GM12873 (cell line): ENCODE measurements around the gene SCN2B.

ENCODE experiments used
- TF ChIP-seq, protein P1 (sequence below): IDR thresholded peaks from 2 replicates; pipeline ENCODE4 v1.5.1; 2012; ENCODE audit warnings: low read depth, mild to moderate bottlenecking, moderate library complexity, low read length, control low read depth; ENCODE audit not compliant: insufficient read depth; ENCODE audit errors: missing control alignments

SCN2B gene

GRCh38 chr11:118175993-118176777 is at the start of gene SCN2B:
TSS of gene SCN2B (minus strand) at chr11:118176639. CDS start at chr11:118176431, 208 bp downstream.
- TF ChIP-seq, protein P1, sequence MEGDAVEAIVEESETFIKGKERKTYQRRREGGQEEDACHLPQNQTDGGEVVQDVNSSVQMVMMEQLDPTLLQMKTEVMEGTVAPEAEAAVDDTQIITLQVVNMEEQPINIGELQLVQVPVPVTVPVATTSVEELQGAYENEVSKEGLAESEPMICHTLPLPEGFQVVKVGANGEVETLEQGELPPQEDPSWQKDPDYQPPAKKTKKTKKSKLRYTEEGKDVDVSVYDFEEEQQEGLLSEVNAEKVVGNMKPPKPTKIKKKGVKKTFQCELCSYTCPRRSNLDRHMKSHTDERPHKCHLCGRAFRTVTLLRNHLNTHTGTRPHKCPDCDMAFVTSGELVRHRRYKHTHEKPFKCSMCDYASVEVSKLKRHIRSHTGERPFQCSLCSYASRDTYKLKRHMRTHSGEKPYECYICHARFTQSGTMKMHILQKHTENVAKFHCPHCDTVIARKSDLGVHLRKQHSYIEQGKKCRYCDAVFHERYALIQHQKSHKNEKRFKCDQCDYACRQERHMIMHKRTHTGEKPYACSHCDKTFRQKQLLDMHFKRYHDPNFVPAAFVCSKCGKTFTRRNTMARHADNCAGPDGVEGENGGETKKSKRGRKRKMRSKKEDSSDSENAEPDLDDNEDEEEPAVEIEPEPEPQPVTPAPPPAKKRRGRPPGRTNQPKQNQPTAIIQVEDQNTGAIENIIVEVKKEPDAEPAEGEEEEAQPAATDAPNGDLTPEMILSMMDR: no peak

GRCh38 chr11:118224511-118225188 is 48.2 kb upstream of the SCN2B start, which contains the start of gene JAML:
TSS of gene JAML (minus strand) at chr11:118225011. CDS start at chr11:118214866, 10,145 bp downstream.
- TF ChIP-seq, protein P1: no peak

DNA sequence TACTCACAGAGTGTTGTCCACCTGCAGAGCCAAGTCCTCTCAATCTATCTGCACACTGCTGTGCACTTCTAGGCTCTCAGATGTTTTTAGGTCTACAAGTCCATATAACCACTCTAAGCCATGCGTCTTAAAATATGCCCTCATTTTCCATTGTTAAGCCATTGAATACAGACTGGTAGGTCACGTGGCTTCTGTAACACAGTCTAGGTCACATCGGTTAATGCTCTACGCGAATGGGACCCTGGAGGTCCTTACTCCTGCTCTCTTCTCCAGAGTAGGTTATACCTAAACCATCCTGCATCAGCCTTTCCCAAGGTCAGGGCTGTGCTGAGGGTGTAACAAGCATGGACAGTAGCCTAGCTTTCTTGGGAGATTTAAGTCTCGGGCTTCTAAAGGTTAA is 47.6 kb upstream of the SCN2B start:
- TF ChIP-seq, protein P1: no peak

DNA sequence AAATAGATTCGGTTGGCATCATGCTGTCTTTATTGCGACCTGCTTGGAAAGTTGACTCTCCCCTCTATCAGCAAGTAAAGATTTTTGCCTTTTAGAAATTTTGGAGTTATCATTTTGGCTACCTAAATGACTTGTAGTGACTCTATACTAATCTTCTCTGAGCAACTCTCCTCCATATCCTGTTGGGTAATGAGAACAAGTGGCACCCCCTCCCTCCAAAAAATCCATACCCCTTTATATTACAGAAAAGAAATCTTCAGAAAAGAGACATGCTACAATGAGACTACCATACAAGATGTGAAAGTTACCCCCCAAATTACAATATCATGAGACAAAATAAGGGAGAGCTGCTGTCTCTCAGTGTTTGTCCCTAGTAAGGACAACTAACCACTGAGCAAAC is 47.1 kb upstream of the SCN2B start:
- TF ChIP-seq, protein P1: no peak

DNA sequence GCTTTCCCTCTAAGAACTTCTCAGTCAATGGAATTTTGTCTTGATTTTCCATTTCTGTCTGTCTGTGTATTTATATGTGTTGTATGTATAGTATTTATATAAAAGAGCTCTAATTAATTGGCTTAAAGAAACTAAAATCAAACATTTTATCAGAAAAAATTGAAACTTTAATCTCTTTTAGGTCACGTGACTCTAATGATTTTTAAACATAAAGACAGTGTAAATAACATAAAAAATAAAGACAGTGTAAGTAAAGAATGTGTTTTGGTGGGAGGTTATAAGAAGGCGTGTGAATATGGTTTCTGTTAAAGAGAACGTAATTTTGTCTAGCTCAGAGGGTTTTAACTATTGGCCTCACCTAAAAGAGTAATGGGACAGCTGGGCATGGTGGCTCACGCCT is 46.0 kb upstream of the SCN2B start:
- TF ChIP-seq, protein P1: no peak

GRCh38 chr11:118221419-118221818 is 45.0 kb upstream of the SCN2B start:
- TF ChIP-seq, protein P1: no peak

GRCh38 chr11:118219732-118220131 is 43.3 kb upstream of the SCN2B start:
- TF ChIP-seq, protein P1: no peak
